ENCODE measurements around the gene SWI5. TPM values are rescaled to one million over a fixed set of nuclear protein-coding genes. Genes with fewer than 3 reads are reported as not detected.
A peak's percentile ranks its signal among the peaks of the same experiment; 100 is the strongest.

SWI5 gene
- total and polyA plus RNA-seq, 9 of the 15 experiments (the other 6 are each of a cell fraction or from before 2014, with no cell fraction given): 62.8 to 133 (median 95.9) TPM

DNA sequence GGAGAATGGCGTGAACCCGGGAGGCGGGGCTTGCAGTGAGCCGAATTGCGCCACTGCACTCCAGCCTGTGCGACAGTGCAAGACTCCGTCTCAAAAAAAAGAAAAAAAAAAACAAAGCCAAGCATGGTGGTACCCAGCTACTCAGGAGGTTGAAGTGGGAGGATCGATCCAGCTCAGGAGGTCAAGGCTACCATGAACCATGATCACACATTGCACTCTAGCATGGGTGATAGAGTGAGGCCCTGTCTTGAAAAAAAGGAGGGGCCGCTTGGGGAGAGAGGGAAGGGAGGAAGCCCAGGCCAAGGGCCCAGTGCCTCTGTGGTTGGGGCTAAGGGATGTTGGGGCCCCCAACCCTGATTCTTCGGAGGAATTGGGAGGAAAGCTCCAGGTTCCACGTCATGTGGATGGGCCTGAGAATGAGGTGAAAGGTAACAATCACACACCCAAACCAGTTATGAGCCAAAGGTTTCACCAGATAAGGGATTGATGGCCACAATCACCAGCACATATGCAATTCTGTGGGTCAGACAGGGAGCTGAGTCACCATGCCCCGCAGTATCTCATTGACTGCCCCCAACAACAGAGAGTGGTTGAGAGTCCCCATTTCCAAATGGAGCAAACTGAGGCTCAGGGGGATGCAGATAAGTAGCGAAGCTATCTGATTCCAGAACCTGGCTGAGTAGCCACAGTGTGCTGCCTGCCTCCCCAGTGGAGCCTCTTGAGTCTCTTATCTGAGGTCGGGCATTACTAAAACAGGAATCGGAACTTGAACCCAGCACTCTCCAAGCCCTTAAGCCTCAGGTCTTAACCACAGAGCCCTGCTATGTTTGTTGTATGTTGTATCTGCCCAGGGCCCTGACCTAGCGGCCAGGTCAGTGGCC, 20.5 kb downstream of the SWI5 start (continued):
- TF ChIP-seq, protein P1, sequence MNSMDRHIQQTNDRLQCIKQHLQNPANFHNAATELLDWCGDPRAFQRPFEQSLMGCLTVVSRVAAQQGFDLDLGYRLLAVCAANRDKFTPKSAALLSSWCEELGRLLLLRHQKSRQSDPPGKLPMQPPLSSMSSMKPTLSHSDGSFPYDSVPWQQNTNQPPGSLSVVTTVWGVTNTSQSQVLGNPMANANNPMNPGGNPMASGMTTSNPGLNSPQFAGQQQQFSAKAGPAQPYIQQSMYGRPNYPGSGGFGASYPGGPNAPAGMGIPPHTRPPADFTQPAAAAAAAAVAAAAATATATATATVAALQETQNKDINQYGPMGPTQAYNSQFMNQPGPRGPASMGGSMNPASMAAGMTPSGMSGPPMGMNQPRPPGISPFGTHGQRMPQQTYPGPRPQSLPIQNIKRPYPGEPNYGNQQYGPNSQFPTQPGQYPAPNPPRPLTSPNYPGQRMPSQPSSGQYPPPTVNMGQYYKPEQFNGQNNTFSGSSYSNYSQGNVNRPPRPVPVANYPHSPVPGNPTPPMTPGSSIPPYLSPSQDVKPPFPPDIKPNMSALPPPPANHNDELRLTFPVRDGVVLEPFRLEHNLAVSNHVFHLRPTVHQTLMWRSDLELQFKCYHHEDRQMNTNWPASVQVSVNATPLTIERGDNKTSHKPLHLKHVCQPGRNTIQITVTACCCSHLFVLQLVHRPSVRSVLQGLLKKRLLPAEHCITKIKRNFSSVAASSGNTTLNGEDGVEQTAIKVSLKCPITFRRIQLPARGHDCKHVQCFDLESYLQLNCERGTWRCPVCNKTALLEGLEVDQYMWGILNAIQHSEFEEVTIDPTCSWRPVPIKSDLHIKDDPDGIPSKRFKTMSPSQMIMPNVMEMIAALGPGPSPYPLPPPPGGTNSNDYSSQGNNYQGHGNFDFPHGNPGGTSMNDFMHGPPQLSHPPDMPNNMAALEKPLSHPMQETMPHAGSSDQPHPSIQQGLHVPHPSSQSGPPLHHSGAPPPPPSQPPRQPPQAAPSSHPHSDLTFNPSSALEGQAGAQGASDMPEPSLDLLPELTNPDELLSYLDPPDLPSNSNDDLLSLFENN (IDR thresholded peaks at IDR 0.05; ENCODE audit: low read depth in 2 of 2, low read length in 2 of 2): peak in 1 of 2 experiments; percentile 8; a peak in 1 of 4 replicates
- TF ChIP-seq ZNF133 (CRISPR knock-in tag; IDR thresholded peaks at IDR 0.05) (no peak), CREB1 (IDR thresholded peaks at IDR 0.05) (peak; percentile 74; the same call in 1 of the 2 replicates), CREB1 (CRISPR knock-in tag; IDR thresholded peaks at IDR 0.05) (no peak), FOSL1 (tag; conservative IDR thresholded peaks at IDR 0.05) (peak; percentile 98), KLF13 (tag; IDR thresholded peaks at IDR 0.05; ENCODE audit: borderline replicate concordance, low read depth) (peak; percentile 29; the same call in 1 of the 2 replicates), MEF2D (tag; conservative IDR thresholded peaks at IDR 0.05; ENCODE audit: low read depth) (no peak)
- TF ChIP-seq, protein P2, sequence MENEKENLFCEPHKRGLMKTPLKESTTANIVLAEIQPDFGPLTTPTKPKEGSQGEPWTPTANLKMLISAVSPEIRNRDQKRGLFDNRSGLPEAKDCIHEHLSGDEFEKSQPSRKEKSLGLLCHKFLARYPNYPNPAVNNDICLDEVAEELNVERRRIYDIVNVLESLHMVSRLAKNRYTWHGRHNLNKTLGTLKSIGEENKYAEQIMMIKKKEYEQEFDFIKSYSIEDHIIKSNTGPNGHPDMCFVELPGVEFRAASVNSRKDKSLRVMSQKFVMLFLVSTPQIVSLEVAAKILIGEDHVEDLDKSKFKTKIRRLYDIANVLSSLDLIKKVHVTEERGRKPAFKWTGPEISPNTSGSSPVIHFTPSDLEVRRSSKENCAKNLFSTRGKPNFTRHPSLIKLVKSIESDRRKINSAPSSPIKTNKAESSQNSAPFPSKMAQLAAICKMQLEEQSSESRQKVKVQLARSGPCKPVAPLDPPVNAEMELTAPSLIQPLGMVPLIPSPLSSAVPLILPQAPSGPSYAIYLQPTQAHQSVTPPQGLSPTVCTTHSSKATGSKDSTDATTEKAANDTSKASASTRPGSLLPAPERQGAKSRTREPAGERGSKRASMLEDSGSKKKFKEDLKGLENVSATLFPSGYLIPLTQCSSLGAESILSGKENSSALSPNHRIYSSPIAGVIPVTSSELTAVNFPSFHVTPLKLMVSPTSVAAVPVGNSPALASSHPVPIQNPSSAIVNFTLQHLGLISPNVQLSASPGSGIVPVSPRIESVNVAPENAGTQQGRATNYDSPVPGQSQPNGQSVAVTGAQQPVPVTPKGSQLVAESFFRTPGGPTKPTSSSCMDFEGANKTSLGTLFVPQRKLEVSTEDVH (IDR thresholded peaks at IDR 0.05; ENCODE audit: low read depth, partially characterized antibody): no peak
- TF ChIP-seq, protein P3, sequence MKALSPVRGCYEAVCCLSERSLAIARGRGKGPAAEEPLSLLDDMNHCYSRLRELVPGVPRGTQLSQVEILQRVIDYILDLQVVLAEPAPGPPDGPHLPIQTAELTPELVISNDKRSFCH (CRISPR knock-in tag; IDR thresholded peaks at IDR 0.05): no peak
- TF ChIP-seq, protein P3 (tag; IDR thresholded peaks at IDR 0.05): peak; percentile 96; the same call in 1 of the 2 replicates
